Right atrium auricular region (tissue), 2 donors: ENCODE data around the gene GRAMD4. TPM values are rescaled to one million over a fixed set of nuclear protein-coding genes. Genes with fewer than 3 reads are reported as not detected.

ENCODE experiments used
- DNase-seq: peaks from one replicate; pipeline ENCODE4 v3.0.0-alpha.2; 2019; ENCODE audit warnings: low spot score
- H3K27ac ChIP-seq, 2 donors: fragments of 200-600 bp; sonication (generic); 1 replicate in 1 of 2; 2 replicates in 1 of 2; pipeline ENCODE4 v1.5.1; 2016 to 2019
- H3K27me3 ChIP-seq, 2 donors: fragments of 200-600 bp; sonication (generic); one replicate each; pipeline versions ENCODE4 v1.5.1 to v1.6.0; 2017 to 2019
- H3K36me3 ChIP-seq: fragments of 200-600 bp; sonication (generic); one replicate; pipeline ENCODE4 v1.5.1; 2016
- H3K4me1 ChIP-seq, 2 donors: fragments of 200-600 bp; sonication (generic); one replicate each; pipeline versions ENCODE4 v1.5.1 to v1.6.0; 2017 to 2019
- H3K4me3 ChIP-seq, 2 donors: fragments of 200-600 bp; sonication (generic); 1 replicate in 1 of 2; 2 replicates in 1 of 2; pipeline ENCODE4 v1.5.1; 2017 to 2019; ENCODE audit warnings: mild to moderate bottlenecking in 1 of 2, moderate library complexity in 1 of 2
- H3K9me3 ChIP-seq, 2 donors: fragments of 200-600 bp; sonication (generic); one replicate each; pipeline ENCODE4 v1.5.1; 2019
- total RNA-seq, 2 donors: library from RNA; depleted of rRNA; stranded (reverse); fragments of >200 nt; gene quantifications; one replicate each; pipeline ENCODE4 v1.1.0, GENCODE V29; 2016
- TF ChIP-seq, protein P1 (sequence below), 2 donors: fragments of 200-600 bp; sonication (generic); IDR thresholded peaks; one replicate each; pipeline ENCODE4 v1.5.1; 2019; ENCODE audit warnings: antibody characterized with exemption in 2 of 2

The GRAMD4 gene
- total RNA-seq, 2 donors from 2014 or later, result 29.1 to 31.6 TPM

DNA sequence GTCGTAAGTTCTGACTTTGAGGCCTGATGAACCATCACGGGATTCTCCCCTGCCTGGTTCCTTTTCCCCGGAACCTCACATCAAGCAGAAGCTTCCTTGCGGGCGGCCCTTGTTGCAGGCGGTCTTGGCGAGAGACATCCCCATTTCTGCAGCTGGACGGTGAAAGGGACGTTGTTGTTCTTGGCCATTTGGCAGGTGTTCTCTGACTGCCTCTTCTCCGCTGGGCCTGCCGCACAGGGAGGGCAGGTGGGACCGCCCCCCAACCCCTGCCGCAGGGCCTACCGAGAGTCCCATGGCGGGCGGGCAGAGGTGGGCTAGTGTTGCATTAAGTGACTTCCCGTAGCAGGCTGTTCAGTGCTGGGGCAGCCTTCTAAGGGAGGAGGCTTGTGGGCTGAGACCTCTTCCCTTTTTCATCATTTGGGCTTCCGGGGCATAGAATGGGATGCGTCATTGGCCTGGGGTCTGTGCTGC lies 26.9 kb upstream of the GRAMD4 start:
- Histone ChIP-seq H3K4me3 (no peak overlapping the region), H3K27ac (peak overlapping the region; percentile 92 to 94), H3K9me3 (no peaks in the 10 kb centered on the region), H3K36me3 (no peaks in the 10 kb centered on the region), H3K4me1 (peaks cover 0 to 92% of the 10 kb centered on the region in 2 donors), H3K27me3 (no peaks in the 10 kb centered on the region)
- TF ChIP-seq, protein P1, sequence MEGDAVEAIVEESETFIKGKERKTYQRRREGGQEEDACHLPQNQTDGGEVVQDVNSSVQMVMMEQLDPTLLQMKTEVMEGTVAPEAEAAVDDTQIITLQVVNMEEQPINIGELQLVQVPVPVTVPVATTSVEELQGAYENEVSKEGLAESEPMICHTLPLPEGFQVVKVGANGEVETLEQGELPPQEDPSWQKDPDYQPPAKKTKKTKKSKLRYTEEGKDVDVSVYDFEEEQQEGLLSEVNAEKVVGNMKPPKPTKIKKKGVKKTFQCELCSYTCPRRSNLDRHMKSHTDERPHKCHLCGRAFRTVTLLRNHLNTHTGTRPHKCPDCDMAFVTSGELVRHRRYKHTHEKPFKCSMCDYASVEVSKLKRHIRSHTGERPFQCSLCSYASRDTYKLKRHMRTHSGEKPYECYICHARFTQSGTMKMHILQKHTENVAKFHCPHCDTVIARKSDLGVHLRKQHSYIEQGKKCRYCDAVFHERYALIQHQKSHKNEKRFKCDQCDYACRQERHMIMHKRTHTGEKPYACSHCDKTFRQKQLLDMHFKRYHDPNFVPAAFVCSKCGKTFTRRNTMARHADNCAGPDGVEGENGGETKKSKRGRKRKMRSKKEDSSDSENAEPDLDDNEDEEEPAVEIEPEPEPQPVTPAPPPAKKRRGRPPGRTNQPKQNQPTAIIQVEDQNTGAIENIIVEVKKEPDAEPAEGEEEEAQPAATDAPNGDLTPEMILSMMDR (IDR thresholded peaks at IDR 0.05), result no peak
- no peak for DNase-seq

DNA sequence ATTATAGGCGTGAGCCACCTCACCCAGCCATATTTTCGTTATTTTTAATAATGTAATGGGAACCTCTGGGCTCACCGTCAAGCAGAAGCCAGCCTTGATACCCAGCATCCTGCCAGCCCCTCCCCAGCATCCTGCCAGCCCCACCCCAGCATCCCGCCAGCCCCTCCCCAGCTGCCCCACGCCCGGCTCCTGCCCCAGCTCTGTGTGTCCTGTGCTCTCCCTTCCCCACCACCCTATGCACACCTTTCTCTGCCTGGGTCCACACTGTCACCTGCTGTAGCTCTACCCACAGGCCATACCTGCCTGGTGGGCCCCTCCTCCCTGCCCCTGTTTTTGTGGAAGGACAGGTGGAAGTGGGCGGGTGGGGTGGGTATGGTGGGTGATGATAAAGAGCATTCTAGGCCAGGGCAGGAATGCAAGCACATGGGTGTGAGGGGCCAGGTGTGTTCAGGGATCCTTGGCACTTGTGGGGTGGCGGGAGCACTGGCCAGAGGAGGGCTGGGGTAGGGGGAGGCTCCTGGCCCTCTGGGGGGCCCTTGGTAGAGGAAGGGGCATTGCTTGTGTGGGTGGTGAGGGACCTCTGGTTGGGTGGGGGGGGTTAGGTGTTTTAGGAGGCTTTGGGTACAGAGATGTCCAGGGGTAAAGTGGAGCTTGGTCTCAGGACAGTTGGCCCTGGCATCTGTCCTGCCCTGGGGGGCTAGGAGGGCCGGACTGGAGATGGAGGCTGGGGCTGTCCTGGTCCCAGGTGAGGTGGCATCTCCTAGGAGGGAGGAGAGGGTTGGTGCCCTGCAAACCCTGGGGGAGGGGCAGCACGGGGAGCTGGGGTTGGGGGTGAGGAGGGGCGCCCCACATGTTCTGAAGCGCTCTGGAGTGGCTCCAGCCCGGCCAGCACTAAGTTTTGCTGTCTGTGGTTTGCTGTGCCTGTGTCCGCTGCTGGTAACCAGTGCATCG lies 25.9 kb upstream of the GRAMD4 start:
- Histone ChIP-seq H3K4me3 (no peak overlapping the region), H3K9me3 (no peaks in the 10 kb centered on the region), H3K27me3 (no peaks in the 10 kb centered on the region), H3K27ac (peak overlapping the region; percentile 92 to 94), H3K36me3 (no peaks in the 10 kb centered on the region), H3K4me1 (peaks cover 0 to 89% of the 10 kb centered on the region in 2 donors)
- TF ChIP-seq, protein P1 (IDR thresholded peaks at IDR 0.05), result no peak
- no peak for DNase-seq

DNA sequence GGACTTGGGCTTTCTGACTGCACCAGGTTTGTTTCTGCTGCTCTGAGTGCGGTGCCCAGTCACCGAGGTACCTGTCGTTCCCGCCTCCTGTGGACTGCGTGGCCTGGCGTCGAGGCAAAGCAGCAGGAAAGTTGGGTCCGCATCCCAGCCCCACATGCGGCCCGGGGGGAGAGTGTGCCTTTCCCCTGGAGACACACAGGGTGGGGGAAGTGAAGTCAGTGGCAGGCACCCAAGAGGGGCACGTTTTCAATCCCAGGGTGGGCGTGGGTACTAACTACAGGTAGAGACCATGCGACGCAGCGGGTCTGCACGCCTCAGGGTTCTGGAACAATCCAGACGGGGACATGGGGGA lies 25.3 kb upstream of the GRAMD4 start:
- peak overlapping the region; percentile 92 to 94 for H3K27ac ChIP-seq
- H3K27me3 ChIP-seq, result no peaks in the 10 kb centered on the region
- TF ChIP-seq, protein P1 (IDR thresholded peaks at IDR 0.05), result no peak
- H3K9me3 ChIP-seq, result no peaks in the 10 kb centered on the region
- H3K4me1 ChIP-seq, result peaks cover 0 to 89% of the 10 kb centered on the region in 2 donors
- no peaks in the 10 kb centered on the region for H3K36me3 ChIP-seq
- DNase-seq, result no peak
- H3K4me3 ChIP-seq, result no peak overlapping the region

DNA sequence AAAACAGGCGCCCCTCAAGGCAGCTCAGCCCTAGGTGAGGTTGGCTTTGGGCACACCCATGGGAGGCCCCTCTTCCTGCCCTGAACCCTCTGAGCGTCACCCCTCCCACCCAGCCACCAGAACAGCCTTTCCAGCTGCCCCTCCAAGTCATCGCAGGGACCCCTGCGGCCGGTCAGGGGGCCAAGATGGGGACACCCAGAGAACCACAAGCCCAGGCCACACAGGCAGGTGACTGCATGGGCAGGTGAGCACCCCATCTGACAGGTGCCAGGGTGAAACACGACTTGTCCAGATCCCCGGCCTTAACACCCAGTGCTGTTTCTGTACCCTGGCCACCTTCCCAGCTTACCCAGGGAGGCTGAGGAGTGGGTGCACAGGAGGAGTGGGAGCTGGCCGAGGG lies 24.6 kb upstream of the GRAMD4 start:
- peaks cover 0 to 89% of the 10 kb centered on the region in 2 donors for H3K4me1 ChIP-seq
- no peak for DNase-seq
- peak overlapping the region; percentile 92 to 94 for H3K27ac ChIP-seq

DNA sequence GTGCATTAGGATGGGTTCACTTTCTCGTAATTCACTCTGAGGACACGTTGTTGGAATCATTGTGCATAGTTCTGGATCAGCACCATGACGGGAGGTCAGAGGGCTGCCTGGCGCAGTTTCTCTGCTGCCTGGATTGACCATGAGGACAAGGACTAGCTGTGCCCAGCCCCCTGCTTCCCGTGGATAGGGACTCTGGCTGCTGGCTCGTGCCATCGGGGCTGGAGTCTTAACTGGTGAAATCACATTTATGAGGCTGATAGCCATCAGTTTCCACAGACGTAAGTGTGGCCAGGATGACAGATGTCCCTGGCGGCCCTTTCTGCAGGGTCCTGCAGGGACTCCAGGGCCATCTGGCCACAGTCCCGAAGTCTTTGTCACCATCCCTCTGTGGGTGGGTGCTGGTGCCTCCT lies 24.1 kb upstream of the GRAMD4 start:
- Histone ChIP-seq H3K27me3 (no peaks in the 10 kb centered on the region), H3K4me3 (no peak overlapping the region), H3K36me3 (no peaks in the 10 kb centered on the region), H3K9me3 (no peaks in the 10 kb centered on the region), H3K27ac (peak overlapping the region; percentile 92 to 94), H3K4me1 (peaks cover 0 to 89% of the 10 kb centered on the region in 2 donors)
- TF ChIP-seq, protein P1 (IDR thresholded peaks at IDR 0.05), result no peak
- DNase-seq, result peak; percentile 88

More for the DNA sequence above, 24.6 kb upstream of the GRAMD4 start:
- no peaks in the 10 kb centered on the region for H3K9me3 ChIP-seq
- H3K27me3 ChIP-seq, result no peaks in the 10 kb centered on the region
- H3K36me3 ChIP-seq, result no peaks in the 10 kb centered on the region
- TF ChIP-seq, protein P1 (IDR thresholded peaks at IDR 0.05), result no peak
- H3K4me3 ChIP-seq, result no peak overlapping the region
